ENCODE results near the gene SEMA3A. TPM values are rescaled to one million over a fixed set of nuclear protein-coding genes. Genes with fewer than 3 reads are reported as not detected.
A peak's percentile ranks its signal among the peaks of the same experiment; 100 is the strongest.

SEMA3A gene
- total RNA-seq, 1 donor, result 47.1 TPM

DNA sequence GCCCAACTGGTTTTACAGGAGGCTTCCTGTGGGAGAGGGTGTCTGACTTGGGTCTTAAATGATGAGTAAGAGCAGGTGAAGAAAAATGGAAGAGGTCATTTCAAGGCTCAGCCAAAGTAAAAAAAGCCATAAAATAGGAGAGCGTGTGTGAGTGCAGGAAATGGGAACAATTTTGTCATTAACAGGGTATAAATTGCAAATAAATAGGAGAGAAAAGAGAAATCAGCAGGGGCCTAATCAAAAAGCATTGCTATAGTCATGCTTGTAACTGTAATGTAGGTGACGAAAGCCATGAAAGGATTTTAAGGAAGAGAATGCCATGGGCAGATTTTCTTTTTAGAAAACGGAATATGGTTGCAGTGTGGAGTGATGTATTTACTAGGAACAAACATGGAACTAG lies 15.7 kb upstream of the SEMA3A start:
- TF ChIP-seq, protein P1, sequence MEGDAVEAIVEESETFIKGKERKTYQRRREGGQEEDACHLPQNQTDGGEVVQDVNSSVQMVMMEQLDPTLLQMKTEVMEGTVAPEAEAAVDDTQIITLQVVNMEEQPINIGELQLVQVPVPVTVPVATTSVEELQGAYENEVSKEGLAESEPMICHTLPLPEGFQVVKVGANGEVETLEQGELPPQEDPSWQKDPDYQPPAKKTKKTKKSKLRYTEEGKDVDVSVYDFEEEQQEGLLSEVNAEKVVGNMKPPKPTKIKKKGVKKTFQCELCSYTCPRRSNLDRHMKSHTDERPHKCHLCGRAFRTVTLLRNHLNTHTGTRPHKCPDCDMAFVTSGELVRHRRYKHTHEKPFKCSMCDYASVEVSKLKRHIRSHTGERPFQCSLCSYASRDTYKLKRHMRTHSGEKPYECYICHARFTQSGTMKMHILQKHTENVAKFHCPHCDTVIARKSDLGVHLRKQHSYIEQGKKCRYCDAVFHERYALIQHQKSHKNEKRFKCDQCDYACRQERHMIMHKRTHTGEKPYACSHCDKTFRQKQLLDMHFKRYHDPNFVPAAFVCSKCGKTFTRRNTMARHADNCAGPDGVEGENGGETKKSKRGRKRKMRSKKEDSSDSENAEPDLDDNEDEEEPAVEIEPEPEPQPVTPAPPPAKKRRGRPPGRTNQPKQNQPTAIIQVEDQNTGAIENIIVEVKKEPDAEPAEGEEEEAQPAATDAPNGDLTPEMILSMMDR (IDR thresholded peaks at IDR 0.05; ENCODE audit: insufficient read depth, low read depth, low read length), result no peak
- DNase-seq (ENCODE audit: low read depth), result no peak
- H3K4me3 ChIP-seq (ENCODE audit: low read depth, low read length), result no peak overlapping the region

DNA sequence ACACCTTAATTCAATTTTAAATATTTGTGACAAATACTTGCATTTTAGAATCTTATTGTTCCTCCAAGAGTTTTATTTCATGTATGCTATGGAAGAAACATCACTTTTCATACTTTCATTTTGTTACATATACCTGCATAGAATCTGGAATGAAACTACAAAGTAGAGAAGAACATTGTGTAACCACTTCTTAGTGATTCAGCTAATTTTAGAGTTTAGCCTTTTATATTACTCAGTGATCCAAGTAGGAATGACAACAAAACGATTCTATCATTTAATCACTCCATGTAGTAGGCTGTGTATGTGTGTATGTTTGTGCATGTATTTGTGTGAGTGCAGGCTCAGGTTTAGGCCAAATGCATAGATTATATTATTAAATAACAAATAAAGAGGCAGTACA lies 14.4 kb upstream of the SEMA3A start:
- H3K4me3 ChIP-seq (ENCODE audit: low read depth, low read length), result no peak overlapping the region
- TF ChIP-seq, protein P1 (IDR thresholded peaks at IDR 0.05; ENCODE audit: insufficient read depth, low read depth, low read length), result no peak
- DNase-seq (ENCODE audit: low read depth), result peak; percentile 12

DNA sequence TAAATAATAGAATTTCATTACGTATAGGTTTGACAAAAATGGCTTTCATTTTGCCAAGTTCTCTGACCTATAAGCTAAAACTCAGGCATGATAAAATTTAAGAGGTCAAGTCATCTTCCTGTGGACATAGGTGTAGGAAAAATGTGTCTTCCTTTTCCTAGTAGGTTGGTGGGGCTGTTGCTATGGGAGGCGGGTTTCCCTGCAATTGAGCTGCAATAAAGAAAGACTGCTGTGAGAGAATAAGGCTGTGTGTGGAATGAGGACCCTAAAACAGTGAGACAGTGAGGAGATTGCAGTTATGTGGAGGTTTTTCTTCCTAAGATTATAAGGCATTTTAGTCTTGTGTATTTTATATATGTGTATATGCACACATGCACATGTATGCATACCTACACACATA lies 13.0 kb upstream of the SEMA3A start:
- TF ChIP-seq, protein P1 (IDR thresholded peaks at IDR 0.05; ENCODE audit: insufficient read depth, low read depth, low read length), result no peak
- H3K4me3 ChIP-seq (ENCODE audit: low read depth, low read length), result no peak overlapping the region
- DNase-seq (ENCODE audit: low read depth), result no peak

DNA sequence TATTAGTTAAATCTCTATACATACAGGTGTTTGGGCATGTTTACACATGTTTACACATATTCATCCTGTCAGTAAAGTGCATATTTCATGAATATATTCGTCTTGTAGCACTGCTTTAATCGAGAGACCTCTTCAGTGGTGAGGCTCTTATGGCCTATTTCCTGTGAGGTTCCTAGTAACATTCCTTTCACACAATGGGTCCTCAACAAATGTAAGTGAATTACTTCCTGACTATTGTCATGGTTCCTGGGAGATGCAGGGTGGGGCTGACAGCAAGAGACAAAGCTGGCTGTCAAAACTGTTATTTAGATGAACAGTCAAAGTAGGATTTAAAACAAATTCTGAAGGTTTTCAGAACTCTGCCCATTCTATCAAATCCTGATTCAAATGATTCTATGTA lies 12.4 kb upstream of the SEMA3A start:
- H3K4me3 ChIP-seq (ENCODE audit: low read depth, low read length), result no peak overlapping the region
- no peak for DNase-seq (ENCODE audit: low read depth)
- TF ChIP-seq, protein P1 (IDR thresholded peaks at IDR 0.05; ENCODE audit: insufficient read depth, low read depth, low read length), result no peak

DNA sequence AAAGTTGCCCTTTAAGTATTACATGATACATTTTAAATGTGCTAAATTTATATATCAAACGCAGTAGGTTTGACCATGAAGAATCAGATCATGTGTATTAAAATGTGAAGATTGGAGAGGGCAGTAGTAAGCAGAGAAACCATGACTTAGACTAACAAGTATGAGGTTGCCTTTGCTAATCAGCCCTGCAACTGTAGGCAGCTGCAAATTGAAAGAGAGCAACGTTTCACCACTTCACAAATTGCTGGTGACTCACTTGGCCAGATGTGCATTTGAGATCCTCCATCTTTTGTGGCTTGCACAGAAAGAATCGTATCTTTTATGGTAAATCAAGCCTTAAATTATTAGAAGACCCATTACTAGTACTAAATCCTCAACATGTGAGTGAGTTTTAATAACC lies 10.1 kb upstream of the SEMA3A start:
- no peak overlapping the region for H3K4me3 ChIP-seq (ENCODE audit: low read depth, low read length)

DNA sequence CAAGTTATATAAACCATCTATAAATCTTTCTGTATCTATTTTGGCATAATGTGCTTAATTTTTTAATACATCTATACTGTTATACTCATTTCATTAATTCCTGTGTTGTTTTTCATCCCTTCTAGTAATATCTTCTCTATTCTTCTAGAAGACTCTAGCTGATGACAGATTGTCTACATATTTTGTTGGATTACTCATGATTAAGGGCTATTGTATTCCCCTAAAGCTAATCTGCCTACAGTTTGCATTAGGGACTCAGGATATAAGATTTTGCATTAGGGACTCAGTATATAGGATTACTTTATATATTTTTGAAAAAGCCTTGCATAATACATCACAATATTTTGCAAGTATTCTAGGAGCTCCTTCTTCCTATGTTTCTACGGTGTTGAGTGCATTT lies 8.3 kb upstream of the SEMA3A start:
- TF ChIP-seq, protein P1 (IDR thresholded peaks at IDR 0.05; ENCODE audit: insufficient read depth, low read depth, low read length), result no peak
- no peak overlapping the region for H3K4me3 ChIP-seq (ENCODE audit: low read depth, low read length)
- DNase-seq (ENCODE audit: low read depth), result no peak

More for the DNA sequence above, 10.1 kb upstream of the SEMA3A start:
- peak; percentile 82 for DNase-seq (ENCODE audit: low read depth)
- TF ChIP-seq, protein P1 (IDR thresholded peaks at IDR 0.05; ENCODE audit: insufficient read depth, low read depth, low read length), result no peak

DNA sequence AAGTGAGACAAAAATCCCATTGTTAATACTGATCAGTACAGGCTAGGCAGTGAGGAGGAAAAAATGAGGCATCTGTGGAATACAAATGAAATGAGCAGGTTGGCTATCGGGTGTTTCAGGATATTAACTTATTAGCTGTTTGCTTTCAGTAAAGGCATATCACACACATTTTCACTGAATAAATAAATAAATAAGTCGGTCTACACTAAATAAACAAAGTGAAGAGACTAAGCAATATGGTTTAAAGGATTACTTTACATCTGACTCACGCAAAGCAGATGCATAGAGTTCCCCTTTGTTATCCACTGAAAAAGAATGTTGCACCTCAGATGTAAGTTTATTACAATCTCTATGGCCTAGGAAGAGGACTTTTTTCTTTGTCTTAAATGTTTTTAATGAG lies 6.3 kb upstream of the SEMA3A start:
- TF ChIP-seq, protein P1 (IDR thresholded peaks at IDR 0.05; ENCODE audit: insufficient read depth, low read depth, low read length), result no peak
- H3K4me3 ChIP-seq (ENCODE audit: low read depth, low read length), result no peak overlapping the region
- peak; percentile 53 for DNase-seq (ENCODE audit: low read depth)

Measured in fibroblast of villous mesenchyme (primary cell).